Type B pancreatic cell (in vitro differentiated cells): ENCODE measurements around the gene GNAT1. TPM values are rescaled to one million over a fixed set of nuclear protein-coding genes. Genes with fewer than 3 reads are reported as not detected.
A peak's percentile ranks its signal among the peaks of the same experiment; 100 is the strongest.

Experiments used
- DNase-seq: peaks from one replicate; pipeline ENCODE4 v3.0.0; 2021; ENCODE audit warnings: mixed read lengths; ENCODE audit not compliant: unreplicated experiment; ENCODE audit errors: extremely low spot score
- H3K27ac Mint-ChIP-seq: 2 replicates; pipeline ENCODE4 v1.8.0; 2021; ENCODE audit warnings: mild to moderate bottlenecking, mixed read lengths
- H3K27me3 Mint-ChIP-seq: 2 replicates; pipeline ENCODE4 v1.8.0; 2021; ENCODE audit warnings: mixed read lengths
- H3K36me3 Mint-ChIP-seq: 2 replicates; pipeline ENCODE4 v1.8.0; 2021; ENCODE audit warnings: mixed read lengths
- H3K4me1 Mint-ChIP-seq: one replicate; pipeline ENCODE4 v1.8.0; 2021; ENCODE audit warnings: mixed read lengths; ENCODE audit not compliant: unreplicated experiment
- H3K4me3 Mint-ChIP-seq: 2 replicates; pipeline ENCODE4 v1.8.0; 2021; ENCODE audit warnings: mild to moderate bottlenecking, mixed read lengths
- H3K9me3 Mint-ChIP-seq: 2 replicates; pipeline ENCODE4 v1.8.0; 2021; ENCODE audit warnings: mixed read lengths
- total RNA-seq: library from RNA; stranded (reverse); gene quantifications from 2 replicates; pipeline ENCODE4 v1.2.1, GENCODE V29; 2021; ENCODE audit warnings: low replicate concordance
- TF ChIP-seq, protein P1 (sequence below): fragments of 200-600 bp; sonication (generic); conservative IDR thresholded peaks from 2 replicates; pipeline ENCODE4 v1.5.0; 2021; ENCODE audit warnings: antibody characterized with exemption, mild to moderate bottlenecking

GNAT1 gene
- total RNA-seq, 1 donor from 2014 or later: not detected

DNA sequence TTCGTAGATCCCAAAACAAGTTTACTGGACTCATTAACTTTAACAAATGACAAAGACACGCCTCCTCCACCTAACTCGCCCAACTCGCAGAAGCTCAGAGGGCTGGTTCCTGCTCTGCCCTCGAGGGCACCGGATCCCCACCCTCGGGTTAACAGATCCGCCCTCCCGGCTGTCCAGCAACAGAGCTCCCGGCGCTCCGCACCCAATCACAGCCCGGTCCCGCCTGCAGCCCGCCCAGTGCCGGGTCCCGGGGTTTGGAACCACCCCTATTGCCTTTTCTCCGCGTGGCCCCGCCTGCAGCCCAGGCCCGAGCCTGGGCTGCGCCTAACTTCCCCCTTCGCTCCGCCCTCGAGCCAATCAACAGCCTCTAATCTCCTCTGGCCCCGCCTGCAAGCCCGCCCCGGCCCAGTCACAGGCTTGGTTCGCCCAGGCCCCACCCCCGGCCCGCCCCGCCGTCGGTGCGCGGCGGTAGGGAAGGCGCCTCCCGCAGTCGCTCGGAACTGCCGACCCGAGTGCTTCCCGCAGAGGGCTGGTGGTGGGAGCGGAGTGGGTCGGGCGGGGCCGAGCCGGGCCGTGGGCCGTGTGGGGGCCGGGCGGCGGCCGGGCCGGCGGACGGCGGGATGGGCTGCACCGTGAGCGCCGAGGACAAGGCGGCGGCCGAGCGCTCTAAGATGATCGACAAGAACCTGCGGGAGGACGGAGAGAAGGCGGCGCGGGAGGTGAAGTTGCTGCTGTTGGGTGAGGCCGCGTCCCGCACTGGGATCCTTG, 44.5 kb downstream of the GNAT1 start, which contains the start of gene GNAI2:
TSS of gene GNAI2 (plus strand) at position 489 of the 768 bp plus-strand sequence. CDS start at position 621, 132 bp downstream.
- Mint-ChIP-seq H3K4me3 (peak within 1 kb of the TSS; percentile 99), H3K4me1 (peaks cover 52% of the 10 kb centered on the region), H3K27me3 (no peaks in the 10 kb centered on the region), H3K36me3 (peaks cover 4% of the 10 kb centered on the region), H3K9me3 (no peaks in the 10 kb centered on the region), H3K27ac (peak within 1 kb of the TSS; percentile 95)
- TF ChIP-seq, protein P1, sequence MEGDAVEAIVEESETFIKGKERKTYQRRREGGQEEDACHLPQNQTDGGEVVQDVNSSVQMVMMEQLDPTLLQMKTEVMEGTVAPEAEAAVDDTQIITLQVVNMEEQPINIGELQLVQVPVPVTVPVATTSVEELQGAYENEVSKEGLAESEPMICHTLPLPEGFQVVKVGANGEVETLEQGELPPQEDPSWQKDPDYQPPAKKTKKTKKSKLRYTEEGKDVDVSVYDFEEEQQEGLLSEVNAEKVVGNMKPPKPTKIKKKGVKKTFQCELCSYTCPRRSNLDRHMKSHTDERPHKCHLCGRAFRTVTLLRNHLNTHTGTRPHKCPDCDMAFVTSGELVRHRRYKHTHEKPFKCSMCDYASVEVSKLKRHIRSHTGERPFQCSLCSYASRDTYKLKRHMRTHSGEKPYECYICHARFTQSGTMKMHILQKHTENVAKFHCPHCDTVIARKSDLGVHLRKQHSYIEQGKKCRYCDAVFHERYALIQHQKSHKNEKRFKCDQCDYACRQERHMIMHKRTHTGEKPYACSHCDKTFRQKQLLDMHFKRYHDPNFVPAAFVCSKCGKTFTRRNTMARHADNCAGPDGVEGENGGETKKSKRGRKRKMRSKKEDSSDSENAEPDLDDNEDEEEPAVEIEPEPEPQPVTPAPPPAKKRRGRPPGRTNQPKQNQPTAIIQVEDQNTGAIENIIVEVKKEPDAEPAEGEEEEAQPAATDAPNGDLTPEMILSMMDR: no peak
- peak; percentile 98 for DNase-seq

DNA sequence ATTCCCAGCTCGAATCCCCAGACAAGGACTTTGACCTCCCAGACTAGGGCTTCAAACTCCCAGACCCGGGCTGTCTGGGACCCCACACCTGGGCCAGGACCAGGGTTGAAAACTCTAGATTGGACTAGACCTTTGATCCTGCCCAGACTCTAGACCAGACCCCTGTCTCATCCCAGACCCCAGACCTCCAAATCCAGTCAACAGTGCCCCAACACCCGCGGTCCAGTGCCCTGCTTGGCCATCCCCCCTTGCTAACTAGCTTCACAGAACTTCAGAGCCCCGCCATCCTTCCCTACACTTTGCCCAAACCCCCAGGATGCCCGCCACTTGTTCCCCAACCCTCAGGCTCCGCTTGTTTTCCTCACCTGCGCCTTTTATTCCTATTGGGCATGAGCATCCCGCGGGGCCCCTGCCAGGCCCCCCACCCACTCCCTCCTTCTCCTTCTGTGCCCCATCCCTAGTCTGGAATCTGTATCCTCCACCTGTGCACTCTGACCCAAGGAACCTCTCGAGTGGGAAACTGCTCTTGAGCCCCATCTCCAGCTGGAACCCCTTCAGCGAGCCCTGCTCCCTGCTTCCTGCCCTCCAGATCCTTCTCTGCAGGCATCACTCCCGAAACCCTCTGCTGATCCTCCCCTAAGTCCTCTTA, 45.2 kb downstream of the GNAT1 start:
- peak overlapping the region; percentile 99 for H3K4me3 Mint-ChIP-seq
- H3K36me3 Mint-ChIP-seq: peaks cover 4% of the 10 kb centered on the region
- TF ChIP-seq, protein P1: no peak
- no peak for DNase-seq
- H3K9me3 Mint-ChIP-seq: no peaks in the 10 kb centered on the region
- no peaks in the 10 kb centered on the region for H3K27me3 Mint-ChIP-seq
- peak overlapping the region; percentile 95 for H3K27ac Mint-ChIP-seq
- H3K4me1 Mint-ChIP-seq: peaks cover 54% of the 10 kb centered on the region

DNA sequence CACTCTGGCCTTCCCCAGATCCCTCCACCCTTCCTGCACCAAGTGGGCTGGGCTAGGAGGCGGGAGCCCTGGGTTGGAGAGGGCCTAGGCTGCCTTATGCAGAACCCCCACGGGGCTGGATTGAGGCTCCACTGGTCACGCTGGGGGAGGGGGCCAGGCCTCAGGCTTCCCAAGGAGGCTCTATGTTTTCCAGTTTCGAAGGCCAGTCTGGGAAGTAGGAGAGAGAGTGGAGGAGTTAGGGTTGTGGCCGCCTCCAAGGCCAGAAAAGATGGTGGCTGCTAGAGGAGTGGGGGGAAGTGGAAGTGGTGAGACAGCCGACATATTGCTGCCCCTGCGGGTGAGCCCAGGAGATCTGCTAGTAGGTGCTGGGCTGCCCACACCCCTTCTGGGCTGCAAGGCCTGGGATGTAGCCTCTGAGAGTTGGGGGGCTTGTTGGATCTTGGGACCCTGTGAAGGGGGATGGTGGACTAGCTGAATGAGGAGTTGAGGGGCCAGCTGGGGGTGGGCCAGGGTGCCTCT, 45.8 kb downstream of the GNAT1 start:
- H3K9me3 Mint-ChIP-seq: no peaks in the 10 kb centered on the region
- peaks cover 54% of the 10 kb centered on the region for H3K4me1 Mint-ChIP-seq
- peak overlapping the region; percentile 99 for H3K4me3 Mint-ChIP-seq
- H3K27me3 Mint-ChIP-seq: no peaks in the 10 kb centered on the region
- peak overlapping the region; percentile 95 for H3K27ac Mint-ChIP-seq
- peaks cover 4% of the 10 kb centered on the region for H3K36me3 Mint-ChIP-seq
- DNase-seq: no peak
- TF ChIP-seq, protein P1: no peak

DNA sequence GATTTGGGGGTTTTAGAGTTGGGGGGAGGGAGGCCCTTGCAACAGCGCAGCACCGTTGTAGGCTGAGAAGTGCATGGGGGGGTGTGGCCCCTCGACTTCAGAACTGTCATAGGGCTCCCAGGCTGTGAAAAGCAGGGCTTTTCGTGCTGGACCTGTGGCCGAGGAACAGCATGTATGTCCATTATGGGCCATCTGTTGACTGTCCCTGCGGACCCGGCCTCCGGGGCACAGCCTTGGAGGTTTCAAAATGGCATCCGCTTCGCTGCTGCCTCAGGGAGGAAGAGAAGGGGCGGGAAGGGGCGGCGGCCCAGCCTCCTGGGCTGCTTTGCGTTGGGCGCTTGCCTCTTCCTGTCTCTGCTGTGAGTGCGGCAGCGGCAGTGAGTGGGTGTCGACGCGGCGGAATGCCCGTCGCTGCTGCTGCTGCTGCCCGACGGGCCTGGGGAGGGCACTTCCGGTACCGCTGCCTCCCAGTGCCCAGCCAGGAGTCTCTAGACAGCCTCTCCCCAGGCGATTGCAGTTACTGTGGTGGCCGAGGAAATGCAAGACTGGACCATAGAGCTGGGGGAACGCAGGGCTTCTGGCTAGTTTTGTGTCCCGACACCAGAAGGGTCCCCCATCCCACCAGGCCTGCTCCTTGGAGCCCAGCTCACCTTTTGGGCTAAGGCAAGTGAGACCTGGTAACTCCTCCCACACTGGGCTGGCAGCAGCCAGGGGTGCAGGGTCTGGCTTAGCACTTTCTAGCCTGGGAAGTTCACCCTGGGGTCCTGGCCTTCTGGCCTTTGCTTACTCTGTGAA, 46.5 kb downstream of the GNAT1 start:
- TF ChIP-seq, protein P1: no peak
- Mint-ChIP-seq H3K27ac (peak overlapping the region; percentile 95), H3K4me3 (peak overlapping the region; percentile 99), H3K9me3 (no peaks in the 10 kb centered on the region), H3K36me3 (peaks cover 4% of the 10 kb centered on the region), H3K4me1 (peaks cover 48% of the 10 kb centered on the region), H3K27me3 (no peaks in the 10 kb centered on the region)
- DNase-seq: no peak

DNA sequence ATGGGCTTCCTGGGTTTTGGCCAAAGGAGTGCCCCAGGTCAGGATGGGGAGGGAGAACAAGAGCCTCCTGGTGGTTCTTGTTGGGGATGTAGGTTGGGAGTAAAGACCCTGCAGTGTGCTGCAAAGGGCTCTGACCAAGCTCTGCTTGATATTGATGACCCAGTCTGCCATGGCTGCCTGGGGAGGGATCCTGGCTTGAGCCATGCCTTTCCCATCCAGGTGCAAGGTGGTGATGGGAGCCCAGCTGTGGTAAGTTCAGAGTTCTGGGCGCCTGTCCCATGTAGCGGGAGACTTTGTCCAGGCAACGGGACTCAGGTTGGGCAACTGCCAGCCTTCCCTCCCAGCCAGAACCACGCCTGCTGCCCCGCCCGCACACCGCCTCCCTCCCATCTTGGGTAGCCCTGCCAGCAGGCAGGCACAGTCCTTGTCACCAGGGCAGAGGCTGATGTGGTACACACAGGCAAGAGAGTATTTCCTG, 47.2 kb downstream of the GNAT1 start:
- DNase-seq: no peak
- peaks cover 4% of the 10 kb centered on the region for H3K36me3 Mint-ChIP-seq
- TF ChIP-seq, protein P1: no peak
- H3K9me3 Mint-ChIP-seq: no peaks in the 10 kb centered on the region
- H3K27me3 Mint-ChIP-seq: no peaks in the 10 kb centered on the region
- peak overlapping the region; percentile 54 for H3K27ac Mint-ChIP-seq
- peak overlapping the region; percentile 99 for H3K4me3 Mint-ChIP-seq
- peaks cover 42% of the 10 kb centered on the region for H3K4me1 Mint-ChIP-seq
